ENCODE data around the gene GOPC.

GRCh38 chr6:117600008-117600743, 2.1 kb downstream of the GOPC start:
- TF ChIP-seq CTCF (IDR thresholded peaks at IDR 0.05), result no peak
- TF ChIP-seq EZH2 (IDR thresholded peaks at IDR 0.05; ENCODE audit: borderline replicate concordance, insufficient read depth, low read depth, low read length, poor library complexity, severe bottlenecking), result no peak
